ENCODE measurements around the gene DUXA.
A peak's percentile ranks its signal among the peaks of the same experiment; 100 is the strongest.
"Not testable (repeated sequence)": the region's sequence is repeated elsewhere in the genome, so short reads cannot be mapped to it uniquely, and the experiment has no call there.

DUXA gene

GRCh38 chr19:57167385-57167784, at the start of gene DUXA:
TSS of gene DUXA (minus strand) at chr19:57167485. CDS start at chr19:57167443, 42 bp downstream.
- DNase-seq (ENCODE audit: low spot score) = no peak

- no peak for DNase-seq (ENCODE audit: low spot score)
These were observed 44.8 kb upstream of the DUXA start for GRCh38 chr19:57212109-57212508.

GRCh38 chr19:57210381-57210780, 43.1 kb upstream of the DUXA start:
- DNase-seq (ENCODE audit: low spot score) = no peak

GRCh38 chr19:57202160-57202559, 34.9 kb upstream of the DUXA start:
- DNase-seq (ENCODE audit: low spot score) = no peak

- not testable (repeated sequence) for DNase-seq (ENCODE audit: low spot score)
These were observed 30.6 kb upstream of the DUXA start for GRCh38 chr19:57197874-57198273.

- no peak for DNase-seq (ENCODE audit: low spot score)
These were observed 25.7 kb upstream of the DUXA start for GRCh38 chr19:57192993-57193392.

- DNase-seq (ENCODE audit: low spot score) = peak; percentile 26
These were observed 24.8 kb upstream of the DUXA start for GRCh38 chr19:57192077-57192420.

- peak; percentile 94 for DNase-seq (ENCODE audit: low spot score)
These were observed 24.1 kb upstream of the DUXA start, which contains the start of gene ZNF264 for GRCh38 chr19:57191141-57192076. TSS of gene ZNF264 (plus strand) at chr19:57191500. CDS start at chr19:57191914, 414 bp downstream.

- no peak for DNase-seq (ENCODE audit: low spot score)
These were observed 23.0 kb upstream of the DUXA start for GRCh38 chr19:57190301-57190700.

- peak; percentile 75 for DNase-seq (ENCODE audit: low spot score)
These were observed 4.3 kb upstream of the DUXA start for GRCh38 chr19:57171551-57172081.

- DNase-seq (ENCODE audit: low spot score) = no peak
These were observed 1.4 kb downstream of the DUXA start for GRCh38 chr19:57165846-57166245.

- DNase-seq (ENCODE audit: low spot score) = no peak
These were observed 5.2 kb downstream of the DUXA start for GRCh38 chr19:57161985-57162539.

GRCh38 chr19:57152921-57153320, 14.4 kb downstream of the DUXA start:
- no peak for DNase-seq (ENCODE audit: low spot score)

- no peak for DNase-seq (ENCODE audit: low spot score)
These were observed 25.6 kb downstream of the DUXA start for GRCh38 chr19:57141699-57142098.

- DNase-seq (ENCODE audit: low spot score) = no peak
These were observed 31.5 kb downstream of the DUXA start for GRCh38 chr19:57135797-57136196.

GRCh38 chr19:57127403-57127802, 39.9 kb downstream of the DUXA start:
- not testable (repeated sequence) for DNase-seq (ENCODE audit: low spot score)

- DNase-seq (ENCODE audit: low spot score) = no peak
These were observed 43.4 kb downstream of the DUXA start for GRCh38 chr19:57123882-57124281.

- no peak for DNase-seq (ENCODE audit: low spot score)
These were observed 48.4 kb downstream of the DUXA start for GRCh38 chr19:57118848-57119247.

GRCh38 chr19:57113501-57113900, 53.8 kb downstream of the DUXA start:
- DNase-seq (ENCODE audit: low spot score) = not testable (repeated sequence)

GRCh38 chr19:57111329-57111644, 56.0 kb downstream of the DUXA start:
- no peak for DNase-seq (ENCODE audit: low spot score)

GRCh38 chr19:57110592-57111328, 56.5 kb downstream of the DUXA start:
- DNase-seq (ENCODE audit: low spot score) = no peak

- DNase-seq (ENCODE audit: low spot score) = no peak
These were observed 60.5 kb downstream of the DUXA start for GRCh38 chr19:57106722-57107235.
